IMR-90 (cell line): ENCODE measurements around the gene CARNS1. TPM values are rescaled to one million over a fixed set of nuclear protein-coding genes. Genes with fewer than 3 reads are reported as not detected.
A peak's percentile ranks its signal among the peaks of the same experiment; 100 is the strongest.

Experiments used
- ATAC-seq: fragments of 200-7000 bp; cut with Tn5 transposase; 2 replicates; pipeline ENCODE4 v1.9.1; 2020; ENCODE audit warnings: low read depth, mild to moderate bottlenecking, moderate library complexity
- BruUV-seq: library from RNA; stranded (reverse); fragments of 400-500 nt; replicated peaks from 2 replicates; lab custom pipeline; 2021; lab: Mats Ljungman, UMichigan
- CTCF ChIA-PET: fragments of 300-600 bp; formaldehyde crosslinking; extraction: SDS; loops from one replicate; lab custom pipeline; 2021; ENCODE audit warnings: antibody characterized with exemption; lab: Yijun Ruan, JAX
- POLR2A ChIA-PET: fragments of 300-600 bp; sonication (Branson Sonifier 250); formaldehyde crosslinking; loops from one replicate; lab custom pipeline; 2022; ENCODE audit warnings: antibody characterized with exemption; ENCODE audit not compliant: unreplicated experiment; lab: Charles Lee
- DNase-seq: peaks from one replicate; pipeline ENCODE4 v3.0.0; 2013
- H2AFZ ChIP-seq: replicated peaks from 2 replicates; pipeline ENCODE3; 2013; ENCODE audit warnings: low read length, mild to moderate bottlenecking; ENCODE audit not compliant: poor library complexity
- H2AK5ac ChIP-seq: 2 replicates; pipeline ENCODE4 v1.6.1; 2013; ENCODE audit warnings: low read depth, low read length, inconsistent platforms
- H2AK9ac ChIP-seq: replicated peaks from 2 replicates; pipeline ENCODE3; 2013; ENCODE audit warnings: mild to moderate bottlenecking, low read depth, low read length, moderate library complexity; ENCODE audit not compliant: poor library complexity
- H2BK120ac ChIP-seq: 2 replicates; pipeline ENCODE4 v1.6.1; 2013; ENCODE audit warnings: low read depth, low read length, inconsistent platforms
- H2BK15ac ChIP-seq: 3 replicates; pipeline ENCODE4 v1.6.1; 2013; ENCODE audit warnings: low read depth, low read length, inconsistent platforms
- H2BK20ac ChIP-seq: 2 replicates; pipeline ENCODE4 v1.6.1; 2013; ENCODE audit warnings: low read depth, mild to moderate bottlenecking, inconsistent platforms, low read length, moderate library complexity
- H2BK5ac ChIP-seq: 2 replicates; pipeline ENCODE4 v1.6.1; 2013; ENCODE audit warnings: mild to moderate bottlenecking, low read depth, low read length, inconsistent platforms; ENCODE audit not compliant: poor library complexity, severe bottlenecking
- H3K14ac ChIP-seq: replicated peaks from 2 replicates; pipeline ENCODE4 v1.6.1; 2013; ENCODE audit warnings: low read depth, low read length, inconsistent platforms
- H3K18ac ChIP-seq: 2 replicates; pipeline ENCODE4 v1.6.1; 2013; ENCODE audit warnings: low read depth, low read length, control low read depth
- H3K23ac ChIP-seq: 2 replicates; pipeline ENCODE4 v1.6.1; 2013; ENCODE audit warnings: low read depth, low read length, inconsistent platforms
- H3K27ac ChIP-seq: 2 replicates; pipeline ENCODE4 v1.5.1; 2013; ENCODE audit warnings: mild to moderate bottlenecking, control low read depth, low read length; ENCODE audit not compliant: insufficient read depth
- H3K27me3 ChIP-seq: 2 replicates; pipeline ENCODE4 v1.6.1; 2013; ENCODE audit warnings: low read length; ENCODE audit not compliant: control insufficient read depth, insufficient read depth
- H3K36me3 ChIP-seq: 2 replicates; pipeline ENCODE4 v1.6.1; 2013; ENCODE audit warnings: low read length, mixed read lengths; ENCODE audit not compliant: control insufficient read depth, insufficient read depth
- H3K4ac ChIP-seq: 2 replicates; pipeline ENCODE4 v1.6.1; 2013; ENCODE audit warnings: low read depth, low read length, inconsistent platforms
- H3K4me1 ChIP-seq: 2 replicates; pipeline ENCODE4 v1.6.1; 2013; ENCODE audit warnings: low read length, mixed read lengths; ENCODE audit not compliant: control insufficient read depth, insufficient read depth
- H3K4me2 ChIP-seq: 2 replicates; pipeline ENCODE4 v1.6.1; 2013; ENCODE audit warnings: low read depth, mild to moderate bottlenecking, control low read depth, low read length, moderate library complexity
- H3K4me3 ChIP-seq: 2 replicates; pipeline ENCODE4 v1.5.1; 2013; ENCODE audit warnings: low read depth, mild to moderate bottlenecking, control low read depth, low read length, moderate library complexity; ENCODE audit not compliant: insufficient read depth
- H3K56ac ChIP-seq: 2 replicates; pipeline ENCODE4 v1.6.1; 2013; ENCODE audit warnings: low read length, inconsistent platforms; ENCODE audit not compliant: insufficient read depth; ENCODE audit errors: extremely low read depth
- H3K79me1 ChIP-seq, 2 experiments: 2 replicates each; pipeline ENCODE4 v1.6.1; 2013; ENCODE audit warnings: low read length in 2 of 2, inconsistent platforms in 1 of 2, low read depth in 1 of 2
- H3K9ac ChIP-seq: 2 replicates; pipeline ENCODE4 v1.6.1; 2013; ENCODE audit warnings: low read depth, low read length, control low read depth
- H3K9me1 ChIP-seq: 2 replicates; pipeline ENCODE4 v1.6.1; 2013; ENCODE audit warnings: low read length, inconsistent platforms; ENCODE audit not compliant: insufficient read depth
- H3K9me3 ChIP-seq: 2 replicates; pipeline ENCODE4 v1.6.1; 2013; ENCODE audit warnings: low read length; ENCODE audit not compliant: control insufficient read depth, insufficient read depth
- H4K20me1 ChIP-seq: 2 replicates; pipeline ENCODE4 v1.6.1; 2013; ENCODE audit warnings: low read length, inconsistent platforms; ENCODE audit not compliant: insufficient read depth
- H4K5ac ChIP-seq: 2 replicates; pipeline ENCODE4 v1.6.1; 2013; ENCODE audit warnings: mild to moderate bottlenecking, low read depth, low read length, control low read depth
- H4K8ac ChIP-seq, 2 experiments: 2 replicates each; pipeline ENCODE4 v1.6.1; 2013; ENCODE audit warnings: low read depth in 2 of 2, low read length in 2 of 2, control low read depth in 1 of 2, inconsistent platforms in 1 of 2
- H4K91ac ChIP-seq: 2 replicates; pipeline ENCODE4 v1.6.1; 2013; ENCODE audit warnings: low read depth, low read length, inconsistent platforms; ENCODE audit not compliant: insufficient read depth
- MAZ ChIP-seq: IDR thresholded peaks from 2 replicates; pipeline ENCODE4 v1.6.1; 2012; ENCODE audit warnings: low read depth, mild to moderate bottlenecking, low read length, improper control_type of control experiment, moderate library complexity, borderline replicate concordance
- MXI1 ChIP-seq: IDR thresholded peaks from 2 replicates; pipeline ENCODE4 v1.6.1; 2012; ENCODE audit warnings: low read depth, mild to moderate bottlenecking, low read length, moderate library complexity, borderline replicate concordance
- RCOR1 ChIP-seq: IDR thresholded peaks from 2 replicates; pipeline ENCODE4 v1.6.1; 2012; ENCODE audit warnings: mild to moderate bottlenecking, low read length, improper control_type of control experiment; ENCODE audit not compliant: insufficient replicate concordance
- RFX5 ChIP-seq: IDR thresholded peaks from 2 replicates; pipeline ENCODE4 v1.8.0; 2012; ENCODE audit warnings: low read depth, mild to moderate bottlenecking, low read length, moderate library complexity
- SMC3 ChIP-seq: fragments of 150-350 bp; IDR thresholded peaks from 2 replicates; pipeline ENCODE4 v1.6.1; 2016; ENCODE audit warnings: low read depth, mild to moderate bottlenecking, antibody characterized with exemption, low read length, moderate library complexity
- WGBS, 2 experiments: methylation state at CpG; one replicate each; pipeline versions ENCODE4 v1.1.5 to v1.1.7; 2013; ENCODE audit warnings: missing lambda C conversion rate in 2 of 2; ENCODE audit not compliant: insufficient read length in 1 of 2; ENCODE audit errors: extremely low coverage in 2 of 2; 5-methylcytosine and 5-hydroxymethylcytosine counted together
- dilution Hi-C: fragments of 300-500 bp; cut with HindIII; formaldehyde crosslinking; loops from one replicate; pipeline ENCODE4 v1.14.3; 2018; ENCODE audit warnings: low sequenced_read_pairs; ENCODE audit not compliant: unreplicated experiment
- in situ Hi-C: fragments of 300-500 bp; cut with MboI; formaldehyde crosslinking; loops from 3 replicates; pipeline ENCODE4 v1.14.3; 2019; ENCODE audit warnings: low sequenced_read_pairs, inconsistent platforms, mixed read lengths
- intact Hi-C: fragments of 100-400 bp; cut with micrococcal nuclease; formaldehyde crosslinking; loops from 2 replicates; pipeline ENCODE4 v1.10.0; 2022
- polyA plus RNA-seq, 3 experiments: library from polyadenylated mRNA; depleted of rRNA; stranded (reverse); fragments of >200 nt; gene quantifications; 2 replicates each; pipeline ENCODE4 v1.2.3, GENCODE V29; 2012; ENCODE audit warnings: low replicate concordance in 1 of 3
- total RNA-seq: library from RNA; depleted of rRNA; stranded (reverse); fragments of >200 nt; gene quantifications from 2 replicates; pipeline ENCODE4 v1.2.3, GENCODE V29; 2012
- TF ChIP-seq, protein P1 (sequence below): fragments of 150-350 bp; IDR thresholded peaks from 2 replicates; pipeline ENCODE4 v1.6.1; 2016; ENCODE audit warnings: low read depth, mild to moderate bottlenecking, low read length, moderate library complexity, borderline replicate concordance

Gene CARNS1
- total and polyA plus RNA-seq, 2 of the 4 experiments (the other 2 are of a cell fraction) = under 0.01 to 0.32 TPM

DNA sequence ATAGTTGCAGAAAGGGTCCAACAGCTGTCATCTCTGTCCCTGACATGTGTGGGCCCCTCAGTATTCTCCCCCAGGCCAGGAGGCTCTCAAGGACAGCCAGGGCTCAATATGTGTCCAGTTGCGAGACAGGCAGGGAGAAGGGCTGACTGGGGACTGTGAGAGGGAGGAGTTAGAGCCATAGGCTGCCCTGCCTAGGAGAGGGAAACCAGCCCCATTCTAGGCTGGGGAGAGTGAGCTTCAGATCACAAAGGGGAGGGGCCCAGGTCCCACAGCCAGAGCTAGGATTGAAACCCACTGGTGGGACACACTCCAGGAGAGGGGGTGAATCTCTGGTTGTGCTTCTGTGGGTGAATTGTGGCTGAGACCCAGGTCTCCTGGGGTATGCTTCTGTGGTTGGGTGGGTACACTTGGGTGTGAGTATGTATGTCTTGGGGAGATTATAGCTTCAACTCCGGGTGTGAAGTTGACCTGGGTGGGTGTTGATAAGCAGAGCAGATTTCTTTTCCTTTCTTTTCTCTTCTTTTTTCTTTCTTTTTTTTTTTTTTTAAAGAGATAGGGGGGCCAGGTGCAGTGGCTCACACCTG is 2.1 kb upstream of the CARNS1 start:
- Histone ChIP-seq H4K8ac (no peak overlapping the region), H4K91ac (no peak overlapping the region), H4K5ac (no peak overlapping the region), H2AK9ac (peak overlapping the region; percentile 55), H3K23ac (no peak overlapping the region), H3K79me1 (no peaks in the 10 kb centered on the region), H3K36me3 (no peaks in the 10 kb centered on the region), H2BK15ac (no peak overlapping the region), H3K9ac (no peak overlapping the region), H3K9me1 (no peaks in the 10 kb centered on the region), H3K4me3 (no peak overlapping the region), H2BK5ac (no peak overlapping the region), H2AFZ (peak overlapping the region; percentile 32), H3K4me2 (no peak overlapping the region), H3K27ac (no peak overlapping the region), H3K27me3 (peaks cover 48% of the 10 kb centered on the region), H3K4ac (no peak overlapping the region), H3K4me1 (no peaks in the 10 kb centered on the region), H2BK20ac (no peak overlapping the region), H4K20me1 (no peaks in the 10 kb centered on the region), H2BK120ac (no peak overlapping the region), H3K18ac (no peak overlapping the region), H3K56ac (no peak overlapping the region), H3K9me3 (no peaks in the 10 kb centered on the region), H2AK5ac (no peak overlapping the region), H3K14ac (no peak overlapping the region)
- dilution Hi-C loops = no loop called here
- ATAC-seq = no peak; the same call in 1 of the 2 replicates
- intact Hi-C loops = no loop called here
- no peak for DNase-seq
- ChIA-PET CTCF (interaction anchor here (0.6 kb wide), 1 partner anchor 1207 kb away, joined by 3 read pairs; no protein-coding TSS in a partner anchor), POLR2A (interaction anchor here (0.6 kb wide), 1 partner anchor 51 kb away, joined by 6 read pairs; no protein-coding TSS in a partner anchor)
- no TSS peak for BruUV-seq
- in situ Hi-C loops = no loop called here
- no peak for TF ChIP-seq RFX5
- TF ChIP-seq MXI1 = no peak
- no peak for TF ChIP-seq SMC3
- no peak for TF ChIP-seq MAZ
- TF ChIP-seq, protein P1, sequence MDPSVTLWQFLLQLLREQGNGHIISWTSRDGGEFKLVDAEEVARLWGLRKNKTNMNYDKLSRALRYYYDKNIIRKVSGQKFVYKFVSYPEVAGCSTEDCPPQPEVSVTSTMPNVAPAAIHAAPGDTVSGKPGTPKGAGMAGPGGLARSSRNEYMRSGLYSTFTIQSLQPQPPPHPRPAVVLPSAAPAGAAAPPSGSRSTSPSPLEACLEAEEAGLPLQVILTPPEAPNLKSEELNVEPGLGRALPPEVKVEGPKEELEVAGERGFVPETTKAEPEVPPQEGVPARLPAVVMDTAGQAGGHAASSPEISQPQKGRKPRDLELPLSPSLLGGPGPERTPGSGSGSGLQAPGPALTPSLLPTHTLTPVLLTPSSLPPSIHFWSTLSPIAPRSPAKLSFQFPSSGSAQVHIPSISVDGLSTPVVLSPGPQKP = no peak
- TF ChIP-seq RCOR1 = no peak
- WGBS, 2 experiments = no CpG with 5 or more reads among the region's 2 CpGs
